A673 (cell line): ENCODE results near the gene C19orf73. TPM values are rescaled to one million over a fixed set of nuclear protein-coding genes. Genes with fewer than 3 reads are reported as not detected.

Experiments used
- BruUV-seq: library from RNA; stranded (reverse); fragments of 400-500 nt; replicated peaks from 2 replicates; lab custom pipeline; 2021; lab: Mats Ljungman, UMichigan
- CTCF ChIA-PET: fragments of 300-600 bp; sonication (Branson Sonifier 250); formaldehyde crosslinking; loops from one replicate; lab custom pipeline; 2022; ENCODE audit warnings: antibody characterized with exemption; lab: Charles Lee
- POLR2A ChIA-PET: fragments of 300-600 bp; sonication (Branson Sonifier 250); formaldehyde crosslinking; loops from one replicate; lab custom pipeline; 2022; ENCODE audit warnings: antibody characterized with exemption; ENCODE audit not compliant: low non-redundant PET; lab: Charles Lee
- DNase-seq: peaks from one replicate; pipeline ENCODE4 v3.0.0-alpha.2; 2015; ENCODE audit warnings: low spot score
- H3K27ac ChIP-seq: fragments of 200-600 bp; sonication (generic); 2 replicates; pipeline ENCODE4 v1.5.1; 2016; ENCODE audit warnings: mixed run types, low read depth, mild to moderate bottlenecking, mixed read lengths, antibody characterized with exemption, low read length; ENCODE audit not compliant: poor library complexity, severe bottlenecking
- H3K27me3 ChIP-seq: fragments of 200-600 bp; sonication (generic); replicated peaks from 2 replicates; pipeline ENCODE4 v1.6.1; 2017; ENCODE audit warnings: mixed run types, low read depth, mild to moderate bottlenecking, mixed read lengths, antibody characterized with exemption, low read length; ENCODE audit not compliant: insufficient read depth, poor library complexity
- H3K36me3 ChIP-seq: fragments of 200-600 bp; sonication (generic); 2 replicates; pipeline ENCODE4 v1.6.1; 2016; ENCODE audit warnings: mixed run types, mild to moderate bottlenecking, mixed read lengths, antibody characterized with exemption, low read length; ENCODE audit not compliant: insufficient read depth, poor library complexity, severe bottlenecking
- H3K4me1 ChIP-seq: fragments of 200-600 bp; sonication (generic); 2 replicates; pipeline ENCODE4 v1.6.1; 2017; ENCODE audit warnings: mixed run types, mild to moderate bottlenecking, mixed read lengths, antibody characterized with exemption, low read length; ENCODE audit not compliant: insufficient read depth, poor library complexity, severe bottlenecking
- H3K4me3 ChIP-seq: fragments of 200-600 bp; sonication (generic); 2 replicates; pipeline ENCODE4 v1.5.1; 2016; ENCODE audit warnings: low read depth, mixed run types, mild to moderate bottlenecking, mixed read lengths, low read length; ENCODE audit not compliant: poor library complexity, severe bottlenecking
- H3K9me3 ChIP-seq: fragments of 200-600 bp; sonication (generic); 2 replicates; pipeline ENCODE4 v1.6.1; 2016; ENCODE audit warnings: mixed run types, low read depth, mild to moderate bottlenecking, mixed read lengths, antibody characterized with exemption, low read length; ENCODE audit not compliant: poor library complexity, severe bottlenecking
- CTCF ChIP-seq: fragments of 300-800, 200-600 bp; sonication (generic); conservative IDR thresholded peaks from 2 replicates; pipeline ENCODE4 v1.5.1; 2017; ENCODE audit warnings: low read depth, mild to moderate bottlenecking, antibody characterized with exemption, low read length, moderate library complexity, mixed read lengths
- EZH2 ChIP-seq: fragments of 200-600 bp; sonication (generic); IDR thresholded peaks from 2 replicates; pipeline ENCODE4 v1.6.1; 2017; ENCODE audit warnings: borderline replicate concordance, low read depth, mild to moderate bottlenecking, mixed read lengths, antibody characterized with exemption, low read length; ENCODE audit not compliant: poor library complexity, severe bottlenecking
- intact Hi-C: fragments of 100-400 bp; cut with micrococcal nuclease; formaldehyde crosslinking; loops from one replicate; pipeline ENCODE4 v1.10.0; 2022; ENCODE audit not compliant: unreplicated experiment
- total RNA-seq: library from RNA; stranded (reverse); gene quantifications from 2 replicates; pipeline ENCODE4 v1.2.3, GENCODE V29; 2021

Gene C19orf73
- total RNA-seq, 1 experiment from 2014 or later, result 1.7 TPM

GRCh38 chr19:49150106-49150943, 31.4 kb upstream of the C19orf73 start:
- CTCF ChIA-PET, result interaction anchor here (0.5 to 1.9 kb wide), 5 partner anchors 49 to 658 kb away, joined by 4 to 7 read pairs (median 5); no protein-coding TSS in a partner anchor
- Histone ChIP-seq H3K27me3 (no peaks in the 10 kb centered on the region), H3K9me3 (no peaks in the 10 kb centered on the region), H3K36me3 (no peaks in the 10 kb centered on the region), H3K4me3 (peak overlapping the region; percentile 76), H3K27ac (peak overlapping the region; percentile 96), H3K4me1 (peaks cover 30% of the 10 kb centered on the region)
- intact Hi-C loops, result no loop called here
- POLR2A ChIA-PET, result no interaction called here
- TF ChIP-seq EZH2, result no peak
- no peak for TF ChIP-seq CTCF
- BruUV-seq, result TSS peak; percentile 83
- DNase-seq, result peak; percentile 94

GRCh38 chr19:49149652-49150105, 30.7 kb upstream of the C19orf73 start:
- Histone ChIP-seq H3K27me3 (no peaks in the 10 kb centered on the region), H3K4me3 (peak overlapping the region; percentile 76), H3K9me3 (no peaks in the 10 kb centered on the region), H3K27ac (peak overlapping the region; percentile 96), H3K4me1 (peaks cover 31% of the 10 kb centered on the region), H3K36me3 (no peaks in the 10 kb centered on the region)
- intact Hi-C loops, result loop anchor here (5.0 kb wide), 1 partner anchor 58 kb away; no protein-coding TSS in a partner anchor
- CTCF ChIA-PET, result interaction anchor here (1.0 to 1.7 kb wide), 2 partner anchors 49 to 52 kb away, joined by 7 to 9 read pairs; no protein-coding TSS in a partner anchor
- no TSS peak for BruUV-seq
- TF ChIP-seq EZH2, result no peak
- POLR2A ChIA-PET, result interaction anchor here (0.5 kb wide), 1 partner anchor 703 kb away, joined by 17 read pairs; no protein-coding TSS in a partner anchor
- peak; percentile 96 for DNase-seq

GRCh38 chr19:49148784-49149651, 30.1 kb upstream of the C19orf73 start:
- Histone ChIP-seq H3K4me3 (peak overlapping the region; percentile 76), H3K27ac (peak overlapping the region; percentile 96), H3K27me3 (no peaks in the 10 kb centered on the region), H3K36me3 (no peaks in the 10 kb centered on the region), H3K9me3 (no peaks in the 10 kb centered on the region), H3K4me1 (peaks cover 31% of the 10 kb centered on the region)
- BruUV-seq, result no TSS peak
- TF ChIP-seq EZH2, result no peak
- CTCF ChIA-PET, result interaction anchor here (1.0 to 1.7 kb wide), 2 partner anchors 50 to 51 kb away, joined by 7 to 9 read pairs; no protein-coding TSS in a partner anchor
- peak; percentile 99 for DNase-seq
- POLR2A ChIA-PET, result interaction anchor here (0.5 to 0.6 kb wide), 3 partner anchors 29 to 704 kb away, joined by 6 to 17 read pairs (median 7); no protein-coding TSS in a partner anchor
- intact Hi-C loops, result loop anchor here (5.0 kb wide), 1 partner anchor 58 kb away; no protein-coding TSS in a partner anchor
